Stimulated activated CD4-positive, alpha-beta T cell treated with anti-CD3 and anti-CD28 coated beads, TNF-alpha, amount 100 ng/mL, for 4 hours (primary cell): ENCODE data around the gene PI4KA.

Source experiments
- DNase-seq, 3 experiments: peaks; one replicate each; pipeline ENCODE4 v3.0.0-alpha.2; 2020; ENCODE audit warnings: low read depth in 3 of 3

The PI4KA gene

GRCh38 chr22:20793748-20794649 is 64.6 kb downstream of the PI4KA start:
- DNase-seq, result no peak

GRCh38 chr22:20792966-20793728 is 65.5 kb downstream of the PI4KA start:
- no peak for DNase-seq

- DNase-seq, result no peak
Measured at GRCh38 chr22:20792221-20792965, 66.2 kb downstream of the PI4KA start.

- no peak for DNase-seq
Measured at GRCh38 chr22:20788627-20789344, 69.8 kb downstream of the PI4KA start.

- no peak for DNase-seq
Measured at GRCh38 chr22:20787746-20788626, 70.6 kb downstream of the PI4KA start.

GRCh38 chr22:20787223-20787622 is 71.4 kb downstream of the PI4KA start:
- DNase-seq, result no peak

GRCh38 chr22:20786536-20786979 is 72.1 kb downstream of the PI4KA start:
- no peak for DNase-seq

- no peak for DNase-seq
Measured at GRCh38 chr22:20786048-20786447, 72.6 kb downstream of the PI4KA start.

GRCh38 chr22:20785415-20785814 is 73.2 kb downstream of the PI4KA start:
- no peak for DNase-seq

- DNase-seq, result peak in 1 of 3 experiments; percentile 3
Measured at GRCh38 chr22:20783844-20784723, 74.5 kb downstream of the PI4KA start.

GRCh38 chr22:20783300-20783673 is 75.3 kb downstream of the PI4KA start:
- no peak for DNase-seq

GRCh38 chr22:20782596-20783299 is 75.9 kb downstream of the PI4KA start:
- no peak for DNase-seq

- no peak for DNase-seq
Measured at GRCh38 chr22:20782083-20782482, 76.5 kb downstream of the PI4KA start.

- no peak for DNase-seq
Measured at GRCh38 chr22:20781272-20781990, 77.2 kb downstream of the PI4KA start.

- no peak for DNase-seq
Measured at GRCh38 chr22:20779818-20780158, 78.8 kb downstream of the PI4KA start.

- DNase-seq, result no peak
Measured at GRCh38 chr22:20779014-20779817, 79.4 kb downstream of the PI4KA start.

GRCh38 chr22:20777420-20778177 is 81.0 kb downstream of the PI4KA start:
- DNase-seq, result no peak
